MG63 (cell line): ENCODE measurements around the gene DENND1A. TPM values are rescaled to one million over a fixed set of nuclear protein-coding genes. Genes with fewer than 3 reads are reported as not detected.

Experiments
- DNase-seq: peaks from one replicate; pipeline ENCODE4 v3.0.0-alpha.2; 2020
- H3K27me3 ChIP-seq: fragments of 250-450 bp; sonication (Bioruptor Pico); 2 replicates; pipeline ENCODE4 v1.5.1; 2020; ENCODE audit warnings: mild to moderate bottlenecking, moderate library complexity
- H3K36me3 ChIP-seq: fragments of 250-450 bp; sonication (Bioruptor Pico); 2 replicates; pipeline ENCODE4 v1.5.1; 2020; ENCODE audit warnings: mild to moderate bottlenecking, moderate library complexity
- H3K4me3 ChIP-seq: fragments of 250-450 bp; sonication (Bioruptor Pico); 2 replicates; pipeline ENCODE4 v1.5.1; 2020; ENCODE audit warnings: mild to moderate bottlenecking, moderate library complexity
- H3K9me3 ChIP-seq: fragments of 250-450 bp; sonication (Bioruptor Pico); 2 replicates; pipeline ENCODE4 v1.5.1; 2020; ENCODE audit warnings: mild to moderate bottlenecking, moderate library complexity
- total RNA-seq: library from RNA; depleted of rRNA; stranded (reverse); fragments of >200 nt; shearing (Covaris generic); gene quantifications from 2 replicates; pipeline ENCODE4 v1.2.3, GENCODE V29; 2014; ENCODE audit warnings: low replicate concordance

The DENND1A gene
- total RNA-seq, 1 experiment from 2014 or later, result 35.3 TPM

DNA sequence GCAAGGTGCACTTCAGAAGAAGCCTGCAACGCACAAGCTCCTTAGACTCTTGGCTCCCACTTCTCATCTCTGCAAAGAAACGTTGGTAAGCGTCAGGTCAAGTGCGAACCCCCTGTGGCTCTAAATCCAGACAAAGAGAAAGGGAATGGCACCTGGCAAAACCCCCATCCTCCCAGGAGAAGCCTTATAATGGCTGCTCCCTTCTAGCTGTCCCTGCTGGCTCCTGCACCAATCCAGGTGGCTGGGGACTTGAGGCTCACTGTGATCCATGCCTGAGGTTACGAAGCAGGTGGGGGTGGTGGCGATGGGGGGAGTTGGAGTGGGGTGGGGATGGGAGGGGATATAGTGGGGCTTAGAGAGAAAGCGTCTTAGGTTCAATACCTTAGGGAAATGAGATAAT lies 272.8 kb downstream of the DENND1A start:
- H3K27me3 ChIP-seq, result no peaks in the 10 kb centered on the region
- H3K4me3 ChIP-seq, result no peak overlapping the region
- no peak for DNase-seq
- H3K36me3 ChIP-seq, result no peaks in the 10 kb centered on the region; the same call in 1 of the 2 replicates
- no peaks in the 10 kb centered on the region for H3K9me3 ChIP-seq

DNA sequence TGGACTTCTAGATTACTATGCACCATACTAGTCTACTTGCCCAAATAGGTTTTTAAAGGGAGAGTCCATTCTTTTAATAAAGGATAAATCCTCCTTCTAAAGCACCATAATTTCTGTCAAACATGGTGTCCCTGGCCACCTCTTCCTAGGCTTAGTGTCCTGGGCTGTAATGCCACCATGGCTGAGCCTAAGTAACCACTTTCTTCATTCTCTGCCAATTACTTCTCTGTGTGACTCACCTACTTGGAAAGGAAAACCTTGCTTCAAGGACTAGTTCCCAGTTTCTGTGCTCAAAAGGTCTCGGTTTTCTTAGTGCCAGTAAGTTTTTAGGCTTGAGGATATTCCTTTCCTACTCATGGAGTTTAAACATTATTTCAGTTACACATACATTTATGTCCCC lies 273.4 kb downstream of the DENND1A start:
- Histone ChIP-seq H3K36me3 (no peaks in the 10 kb centered on the region), H3K27me3 (no peaks in the 10 kb centered on the region), H3K9me3 (no peaks in the 10 kb centered on the region), H3K4me3 (no peak overlapping the region)
- DNase-seq, result no peak

DNA sequence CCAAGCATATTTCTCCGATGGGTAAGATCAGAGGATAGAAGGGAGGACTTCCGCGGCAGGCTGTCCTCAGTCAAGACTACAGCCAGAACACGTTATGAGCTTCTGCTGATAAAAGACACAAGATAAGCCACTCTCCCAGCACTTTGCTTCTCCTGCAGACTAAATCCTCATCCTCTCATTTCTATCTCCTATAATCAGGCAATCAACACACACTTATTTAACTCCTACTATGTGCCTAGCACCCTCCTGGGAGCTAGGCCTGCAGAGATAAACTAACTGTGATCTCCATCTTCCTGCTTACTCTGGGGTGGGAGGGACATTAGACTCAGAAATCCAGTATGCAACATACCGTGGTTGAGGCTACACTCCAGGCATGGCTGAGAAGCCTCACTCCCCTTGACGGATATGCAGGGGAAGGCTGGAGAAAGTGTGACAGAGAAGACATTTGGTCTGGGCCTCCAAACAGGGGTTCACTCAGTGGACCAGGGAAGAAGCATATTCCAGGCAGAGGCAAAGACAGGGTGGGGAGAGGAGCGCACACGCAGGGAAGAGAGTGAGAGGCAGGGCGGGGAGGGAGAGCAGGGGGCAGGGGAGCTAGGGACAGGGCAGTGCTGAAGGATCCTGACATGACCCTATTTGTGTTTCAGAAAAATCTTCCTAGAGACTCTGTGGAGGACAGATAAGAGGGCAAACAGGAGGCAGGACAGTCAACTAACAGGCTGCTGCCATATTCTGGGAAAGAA lies 274.1 kb downstream of the DENND1A start:
- no peak overlapping the region for H3K4me3 ChIP-seq
- no peaks in the 10 kb centered on the region for H3K27me3 ChIP-seq
- DNase-seq, result no peak
- no peaks in the 10 kb centered on the region for H3K36me3 ChIP-seq
- no peaks in the 10 kb centered on the region for H3K9me3 ChIP-seq

DNA sequence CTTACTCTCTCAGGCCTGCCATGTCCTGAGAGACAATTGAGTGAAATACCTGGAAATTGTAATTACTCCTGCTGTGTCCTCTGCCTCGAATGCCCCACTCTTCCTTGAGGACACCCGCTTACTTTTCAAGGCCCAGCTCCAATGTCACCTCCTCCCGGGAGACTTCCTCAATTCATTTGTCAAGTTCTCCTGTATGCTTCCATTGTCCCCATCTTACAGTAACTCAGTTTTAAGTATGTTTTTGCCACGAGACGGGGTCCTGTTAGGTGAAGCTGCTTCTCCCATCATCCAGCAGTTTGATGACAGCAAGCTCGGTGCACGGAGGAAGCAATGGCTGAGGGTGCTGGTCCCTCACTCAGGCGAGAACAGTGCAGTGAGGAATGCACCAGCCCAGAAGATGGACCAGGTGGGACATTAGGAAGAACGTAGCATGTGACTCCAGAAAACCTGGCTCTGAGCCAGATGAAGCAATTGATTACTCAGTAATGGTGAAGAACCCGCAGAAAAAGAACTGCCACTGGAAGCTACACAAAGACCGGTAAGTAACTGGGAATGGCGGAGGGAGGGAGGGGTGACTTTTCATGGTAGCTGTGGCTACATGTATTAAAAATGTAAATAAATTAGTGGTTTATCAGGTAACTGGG lies 274.8 kb downstream of the DENND1A start:
- DNase-seq, result no peak
- Histone ChIP-seq H3K4me3 (no peak overlapping the region), H3K36me3 (no peaks in the 10 kb centered on the region), H3K27me3 (no peaks in the 10 kb centered on the region), H3K9me3 (no peaks in the 10 kb centered on the region)

DNA sequence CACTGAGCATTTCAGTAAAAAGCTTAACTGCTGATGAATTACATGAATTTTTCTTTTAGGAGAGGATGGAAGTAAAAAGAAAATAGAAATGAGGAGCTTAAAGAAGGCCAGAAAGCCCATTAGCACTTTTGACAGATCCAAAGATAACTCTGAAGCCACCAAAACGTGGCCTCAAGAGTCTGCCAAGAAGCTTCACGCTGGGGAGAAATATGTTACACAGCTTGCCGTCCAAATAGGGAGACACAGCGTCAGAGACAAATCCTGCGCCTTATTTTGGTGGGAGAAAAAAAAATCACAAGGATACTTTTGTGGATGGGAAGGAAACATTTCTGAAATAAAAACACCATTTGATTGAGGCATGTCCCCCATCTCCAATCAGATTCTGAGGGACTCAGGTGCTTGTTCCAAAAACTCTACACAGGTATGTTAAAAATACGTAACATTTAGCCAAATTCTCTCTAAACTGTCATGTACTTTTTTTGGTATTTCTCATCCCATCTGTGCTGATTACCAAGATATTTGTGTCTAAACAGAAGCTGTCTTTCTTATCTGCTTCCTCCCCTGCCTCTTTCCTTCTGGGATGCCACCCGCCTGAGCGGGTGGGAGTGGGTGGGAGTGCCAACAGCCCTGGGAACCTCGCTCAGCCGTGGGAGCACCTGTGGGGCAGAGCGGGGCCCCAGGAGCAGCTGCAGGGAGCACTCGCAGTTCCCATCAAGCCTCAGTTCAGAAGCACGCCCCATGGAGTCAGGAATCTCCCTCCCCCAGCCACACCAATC lies 275.5 kb downstream of the DENND1A start:
- Histone ChIP-seq H3K27me3 (no peaks in the 10 kb centered on the region), H3K36me3 (no peaks in the 10 kb centered on the region), H3K4me3 (no peak overlapping the region), H3K9me3 (no peaks in the 10 kb centered on the region)
- DNase-seq, result no peak

DNA sequence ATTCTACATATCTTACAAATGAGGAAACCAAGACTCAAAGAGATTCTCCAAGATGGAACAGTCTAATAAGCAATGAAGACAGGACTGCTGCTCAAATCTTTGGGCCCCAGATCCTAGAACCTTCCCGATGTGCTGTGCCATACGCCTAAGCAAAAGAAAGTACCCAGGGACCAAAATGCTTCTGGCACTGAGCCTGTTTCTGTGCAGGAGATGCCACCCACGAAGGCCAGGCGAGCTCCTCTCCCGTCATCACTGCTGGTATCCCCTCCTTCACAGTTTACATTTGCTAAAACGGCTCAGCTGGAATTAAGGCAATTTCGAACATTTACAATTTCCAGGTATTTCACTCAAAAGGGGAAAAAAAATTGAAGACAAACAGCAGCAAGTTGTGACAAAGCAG lies 277.5 kb downstream of the DENND1A start:
- Histone ChIP-seq H3K4me3 (no peak overlapping the region), H3K36me3 (no peaks in the 10 kb centered on the region), H3K27me3 (no peaks in the 10 kb centered on the region), H3K9me3 (no peaks in the 10 kb centered on the region)
- DNase-seq, result no peak

DNA sequence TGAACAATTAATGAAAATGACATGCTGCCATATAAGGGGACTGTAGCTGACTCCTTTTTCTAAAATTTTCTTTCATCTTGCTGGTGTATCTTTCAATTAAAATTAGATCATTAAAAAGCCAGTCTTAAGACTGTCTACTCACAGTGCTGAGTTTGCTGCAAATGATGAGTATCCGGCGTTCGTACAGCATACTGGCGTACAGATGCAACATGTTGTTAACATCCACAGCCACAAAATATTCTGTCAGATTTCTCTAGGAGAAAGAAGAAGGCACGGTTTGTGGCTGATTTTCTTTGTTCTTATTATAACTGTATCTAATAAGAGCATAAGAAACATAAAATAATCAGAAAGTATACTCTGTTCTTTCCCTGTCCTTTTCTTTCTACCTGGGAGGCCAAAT lies 278.1 kb downstream of the DENND1A start:
- Histone ChIP-seq H3K4me3 (no peak overlapping the region), H3K9me3 (no peaks in the 10 kb centered on the region), H3K36me3 (no peaks in the 10 kb centered on the region), H3K27me3 (no peaks in the 10 kb centered on the region)
- no peak for DNase-seq

DNA sequence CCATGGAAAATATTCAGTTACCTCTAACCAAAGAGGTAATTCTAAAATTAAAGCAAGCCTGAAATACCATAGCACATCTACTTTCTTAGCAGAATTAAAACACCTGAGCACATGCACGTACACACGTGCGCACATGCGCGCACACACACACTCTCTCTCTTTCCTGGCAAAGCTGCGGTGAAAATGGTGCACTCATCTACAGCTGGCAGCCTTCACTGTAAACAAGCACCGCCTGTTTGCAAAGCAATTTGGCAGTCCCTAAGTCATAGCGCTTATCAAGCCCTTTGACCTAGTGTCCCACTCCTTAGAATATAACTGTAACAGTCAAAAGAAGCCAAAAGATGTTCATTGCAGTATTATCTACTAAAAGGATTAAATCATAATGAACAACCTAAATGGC lies 278.7 kb downstream of the DENND1A start:
- no peak for DNase-seq
- H3K27me3 ChIP-seq, result no peaks in the 10 kb centered on the region
- no peaks in the 10 kb centered on the region for H3K9me3 ChIP-seq
- no peak overlapping the region for H3K4me3 ChIP-seq
- H3K36me3 ChIP-seq, result no peaks in the 10 kb centered on the region

DNA sequence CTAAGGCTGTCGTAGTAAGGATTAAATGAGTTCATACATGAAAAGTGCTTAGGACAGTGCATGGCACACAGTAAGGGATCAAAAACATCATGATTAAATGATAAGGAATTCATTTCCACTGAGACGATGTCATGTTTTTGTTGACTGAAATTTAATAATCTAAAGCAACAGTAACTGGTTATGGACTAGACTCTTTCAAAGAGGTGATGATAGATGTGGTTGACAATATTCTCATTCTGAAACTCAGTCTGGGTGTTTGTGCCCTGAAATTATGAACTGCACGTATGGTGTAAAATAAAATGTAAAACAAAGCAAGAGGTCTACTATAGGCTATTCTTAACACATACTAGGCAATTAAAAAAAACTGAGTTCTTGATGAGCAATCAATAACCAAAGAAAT lies 280.0 kb downstream of the DENND1A start:
- Histone ChIP-seq H3K4me3 (no peak overlapping the region), H3K9me3 (no peaks in the 10 kb centered on the region), H3K36me3 (no peaks in the 10 kb centered on the region), H3K27me3 (no peaks in the 10 kb centered on the region)
- no peak for DNase-seq

DNA sequence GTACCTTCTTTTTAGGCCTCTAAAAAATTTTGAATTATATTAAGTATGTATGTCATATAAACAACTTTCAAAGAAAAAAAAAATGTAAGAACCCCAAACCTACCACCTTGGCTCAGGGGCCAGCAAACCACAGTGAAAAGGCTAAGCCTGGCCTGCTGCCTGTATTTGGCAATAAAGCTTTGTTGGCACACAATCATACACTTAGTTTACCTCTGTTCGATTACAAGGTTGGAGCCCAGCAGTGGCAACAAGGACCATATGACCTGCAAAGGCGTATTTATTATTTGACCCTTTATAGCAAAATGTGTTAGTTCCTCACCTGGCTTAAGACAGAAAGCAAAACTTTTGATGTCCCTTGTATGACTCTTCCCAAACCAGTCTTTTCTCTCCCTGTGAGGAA lies 282.8 kb downstream of the DENND1A start:
- Histone ChIP-seq H3K27me3 (no peaks in the 10 kb centered on the region), H3K9me3 (no peaks in the 10 kb centered on the region), H3K36me3 (no peaks in the 10 kb centered on the region), H3K4me3 (no peak overlapping the region)
- DNase-seq, result no peak

DNA sequence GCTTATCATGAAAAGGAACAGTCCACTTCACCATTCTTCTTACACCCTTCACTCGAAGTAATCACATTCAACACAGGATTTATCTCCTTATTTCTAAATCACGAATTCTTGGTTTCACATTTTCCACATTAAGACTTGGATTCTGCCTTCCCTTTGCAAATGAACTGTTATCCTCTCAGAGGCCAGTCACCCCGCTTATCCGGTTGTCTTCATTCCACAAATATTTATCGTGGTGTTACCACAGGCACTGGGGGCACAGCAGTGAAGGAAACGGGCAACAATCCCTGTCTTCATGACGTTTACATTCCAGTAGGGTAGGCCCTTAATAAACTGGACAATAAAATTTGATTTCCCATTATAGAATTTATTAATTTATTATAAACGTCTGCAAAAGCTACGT lies 284.2 kb downstream of the DENND1A start:
- Histone ChIP-seq H3K4me3 (no peak overlapping the region), H3K9me3 (no peaks in the 10 kb centered on the region), H3K27me3 (no peaks in the 10 kb centered on the region), H3K36me3 (no peaks in the 10 kb centered on the region)
- no peak for DNase-seq

DNA sequence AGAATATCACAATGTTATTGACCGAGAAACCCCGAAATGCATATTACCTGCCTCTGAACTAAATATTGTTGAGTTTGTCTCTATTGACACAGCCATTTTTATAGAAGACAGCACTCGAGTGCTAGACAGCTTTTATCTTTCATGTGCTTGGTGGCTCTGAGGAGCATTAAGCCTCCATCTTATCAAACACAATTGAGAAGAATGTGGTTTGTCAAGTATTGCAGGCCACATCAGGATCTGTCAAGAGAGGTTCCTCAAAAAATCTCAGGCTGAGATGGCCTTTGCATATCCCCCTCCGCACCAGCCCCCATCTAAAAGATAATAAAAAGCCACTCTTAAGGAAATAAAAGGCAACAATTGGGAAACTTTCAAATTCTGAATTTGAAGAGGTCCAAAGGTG lies 284.8 kb downstream of the DENND1A start:
- H3K36me3 ChIP-seq, result no peaks in the 10 kb centered on the region
- H3K4me3 ChIP-seq, result no peak overlapping the region
- no peaks in the 10 kb centered on the region for H3K27me3 ChIP-seq
- H3K9me3 ChIP-seq, result no peaks in the 10 kb centered on the region
- DNase-seq, result no peak

DNA sequence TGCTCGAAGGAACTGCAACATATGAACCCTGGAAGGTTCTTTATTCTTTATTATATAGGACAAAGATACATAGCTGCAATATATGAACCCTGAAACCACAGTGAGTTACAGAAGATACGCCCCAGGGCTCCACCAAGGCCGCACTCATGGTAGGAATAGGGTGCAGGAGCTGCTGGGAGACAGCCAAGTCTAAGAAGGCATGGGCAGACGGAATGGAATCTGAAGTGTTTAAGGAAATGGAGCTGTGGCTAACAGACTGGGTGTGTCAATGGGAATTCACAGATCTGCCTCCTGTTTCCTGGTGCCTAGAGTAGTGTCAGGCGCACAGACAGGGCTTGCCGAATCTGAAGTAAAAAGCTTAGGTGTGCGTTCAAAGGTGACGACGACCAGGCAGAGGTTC lies 286.4 kb downstream of the DENND1A start:
- DNase-seq, result no peak
- Histone ChIP-seq H3K36me3 (no peaks in the 10 kb centered on the region), H3K4me3 (no peak overlapping the region), H3K27me3 (no peaks in the 10 kb centered on the region), H3K9me3 (no peaks in the 10 kb centered on the region)

DNA sequence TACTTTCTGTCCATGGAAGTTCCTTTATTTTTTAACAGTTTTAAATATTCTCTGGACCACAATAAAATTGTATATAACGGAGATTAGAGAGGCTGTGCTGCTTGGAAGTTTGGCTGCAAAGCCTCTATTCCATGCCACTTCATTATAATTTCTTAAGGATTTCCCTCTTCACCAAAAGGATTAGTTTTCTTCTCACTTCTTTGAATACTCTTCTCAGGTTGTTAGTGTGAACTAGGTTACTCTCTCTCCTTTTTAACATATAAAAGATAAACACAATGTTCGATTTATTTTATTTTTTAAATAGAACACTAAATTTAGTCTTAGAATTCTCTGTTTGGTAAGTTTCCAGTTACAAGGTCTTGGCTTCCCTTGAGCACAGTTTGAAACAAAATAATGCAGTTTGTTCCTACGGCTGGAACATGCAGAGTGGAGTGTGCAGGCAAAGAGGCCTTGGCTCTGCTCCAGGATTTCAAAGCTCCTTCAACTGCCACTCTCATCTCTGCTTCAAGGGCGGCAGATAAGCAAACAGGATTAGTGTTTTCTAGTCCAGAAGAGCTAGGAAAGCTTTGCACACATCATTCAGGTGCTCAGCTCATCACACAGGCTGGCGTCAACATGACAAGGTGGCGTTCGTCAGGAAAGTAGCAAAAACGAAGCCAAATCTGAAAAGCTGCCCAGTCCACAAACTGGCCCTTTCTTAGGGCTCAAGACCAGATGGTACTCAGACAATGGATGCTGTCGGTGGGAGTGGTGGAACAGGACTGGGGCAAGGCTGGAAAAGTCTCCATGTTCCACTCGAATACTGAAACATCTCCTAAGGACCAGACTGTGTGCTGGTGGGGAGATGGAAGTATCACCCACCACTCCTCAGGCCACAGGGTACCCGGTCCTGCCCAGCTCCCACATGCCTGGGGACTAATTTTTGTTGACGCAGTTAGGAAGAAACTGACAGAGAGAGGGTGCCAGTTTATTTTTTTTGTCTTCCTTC lies 287.3 kb downstream of the DENND1A start:
- Histone ChIP-seq H3K27me3 (no peaks in the 10 kb centered on the region), H3K36me3 (no peaks in the 10 kb centered on the region), H3K9me3 (no peaks in the 10 kb centered on the region), H3K4me3 (no peak overlapping the region)
- DNase-seq, result no peak

DNA sequence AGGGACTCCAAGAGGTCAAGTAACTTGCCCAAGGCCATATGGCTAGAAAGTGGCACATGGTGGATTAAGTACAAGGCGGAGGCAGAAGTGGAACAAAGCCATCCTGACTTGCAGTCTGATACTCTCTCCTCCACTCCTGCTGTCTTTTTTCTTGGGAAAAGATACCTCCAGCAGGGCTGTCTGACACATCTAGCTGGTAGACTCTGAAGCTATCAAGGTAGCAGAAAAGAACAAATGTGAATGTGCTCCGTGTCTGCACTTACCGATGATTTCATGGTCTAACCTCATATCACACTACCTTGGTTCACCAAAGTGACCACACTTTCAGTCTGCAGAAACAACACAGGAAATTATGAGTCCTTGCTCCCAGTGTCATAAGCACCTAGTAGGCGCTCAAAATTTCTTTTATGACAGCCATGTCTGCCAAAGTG lies 289.1 kb downstream of the DENND1A start:
- no peaks in the 10 kb centered on the region for H3K27me3 ChIP-seq
- no peak overlapping the region for H3K4me3 ChIP-seq
- H3K36me3 ChIP-seq, result no peaks in the 10 kb centered on the region
- no peak for DNase-seq
- H3K9me3 ChIP-seq, result no peaks in the 10 kb centered on the region

DNA sequence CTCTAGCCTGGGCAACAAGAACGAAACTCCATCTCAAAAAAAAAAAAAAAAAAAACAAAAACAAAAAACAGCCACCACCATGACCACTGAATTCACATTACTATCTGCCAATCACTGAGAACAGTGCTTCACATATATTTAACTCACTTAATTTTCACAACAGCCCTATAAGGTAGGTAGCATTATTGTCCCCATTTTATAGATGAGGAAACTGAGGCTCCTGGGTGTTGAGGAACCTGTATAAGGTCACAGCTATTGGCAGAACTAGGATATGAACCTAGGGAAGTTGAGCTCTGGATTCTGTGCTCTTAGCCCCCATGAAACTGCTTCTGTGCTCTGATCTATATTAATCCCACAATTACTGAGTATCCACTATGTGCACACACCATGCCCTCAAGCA lies 290.2 kb downstream of the DENND1A start:
- Histone ChIP-seq H3K9me3 (no peaks in the 10 kb centered on the region), H3K4me3 (no peak overlapping the region), H3K36me3 (no peaks in the 10 kb centered on the region), H3K27me3 (no peaks in the 10 kb centered on the region)
- no peak for DNase-seq
